ENCODE data around the gene OR4D11.
"Not testable (repeated sequence)": the region's sequence is repeated elsewhere in the genome, so short reads cannot be mapped to it uniquely, and the experiment has no call there.

OR4D11 gene

GRCh38 chr11:59503276-59503675, at the start of gene OR4D11:
TSS of gene OR4D11 (plus strand) at chr11:59503576. CDS start at chr11:59503576, 0 bp downstream.
- DNase-seq (ENCODE audit: low read depth, low spot score) = no peak

GRCh38 chr11:59456661-59457060, 46.7 kb upstream of the OR4D11 start, which contains the start of gene OR4D6:
TSS of gene OR4D6 (plus strand) at chr11:59456961. CDS start at chr11:59456961, 0 bp downstream.
- no peak for DNase-seq (ENCODE audit: low read depth, low spot score)

- DNase-seq (ENCODE audit: low read depth, low spot score) = no peak
These were observed 43.5 kb upstream of the OR4D11 start for GRCh38 chr11:59459916-59460315.

- no peak for DNase-seq (ENCODE audit: low read depth, low spot score)
These were observed 40.2 kb upstream of the OR4D11 start for GRCh38 chr11:59463190-59463641.

- no peak for DNase-seq (ENCODE audit: low read depth, low spot score)
These were observed 30.4 kb upstream of the OR4D11 start, which contains the start of gene OR4D10 for GRCh38 chr11:59473015-59473414. TSS of gene OR4D10 (plus strand) at chr11:59473315. CDS start at chr11:59477430, 4,115 bp downstream.

GRCh38 chr11:59475176-59475575, 28.2 kb upstream of the OR4D11 start:
- no peak for DNase-seq (ENCODE audit: low read depth, low spot score)

GRCh38 chr11:59479906-59480305, 23.5 kb upstream of the OR4D11 start:
- no peak for DNase-seq (ENCODE audit: low read depth, low spot score)

- DNase-seq (ENCODE audit: low read depth, low spot score) = no peak
These were observed 23.0 kb upstream of the OR4D11 start for GRCh38 chr11:59480359-59480758.

- DNase-seq (ENCODE audit: low read depth, low spot score) = no peak
These were observed 1.4 kb upstream of the OR4D11 start for GRCh38 chr11:59501931-59502330.

GRCh38 chr11:59510941-59511589, 7.7 kb downstream of the OR4D11 start, which contains the start of gene OR4D9:
TSS of gene OR4D9 (plus strand) at chr11:59511539. CDS start at chr11:59514913, 3,374 bp downstream.
- no peak for DNase-seq (ENCODE audit: low read depth, low spot score)

GRCh38 chr11:59511675-59512074, 8.3 kb downstream of the OR4D11 start:
- no peak for DNase-seq (ENCODE audit: low read depth, low spot score)

- not testable (repeated sequence) for DNase-seq (ENCODE audit: low read depth, low spot score)
These were observed 16.8 kb downstream of the OR4D11 start for GRCh38 chr11:59520139-59520538.

GRCh38 chr11:59520741-59521140, 17.4 kb downstream of the OR4D11 start:
- no peak for DNase-seq (ENCODE audit: low read depth, low spot score)

GRCh38 chr11:59523541-59523940, 20.2 kb downstream of the OR4D11 start:
- DNase-seq (ENCODE audit: low read depth, low spot score) = no peak

- DNase-seq (ENCODE audit: low read depth, low spot score) = no peak
These were observed 25.3 kb downstream of the OR4D11 start for GRCh38 chr11:59528711-59529110.

GRCh38 chr11:59532620-59533019, 29.2 kb downstream of the OR4D11 start:
- DNase-seq (ENCODE audit: low read depth, low spot score) = no peak

- no peak for DNase-seq (ENCODE audit: low read depth, low spot score)
These were observed 31.3 kb downstream of the OR4D11 start for GRCh38 chr11:59534676-59535075.

GRCh38 chr11:59542142-59542810, 38.9 kb downstream of the OR4D11 start:
- DNase-seq (ENCODE audit: low read depth, low spot score) = no peak

- DNase-seq (ENCODE audit: low read depth, low spot score) = not testable (repeated sequence)
These were observed 40.3 kb downstream of the OR4D11 start for GRCh38 chr11:59543713-59544112.

GRCh38 chr11:59544869-59545178, 41.4 kb downstream of the OR4D11 start:
- DNase-seq (ENCODE audit: low read depth, low spot score) = no peak

GRCh38 chr11:59545179-59546020, 42.0 kb downstream of the OR4D11 start:
- DNase-seq (ENCODE audit: low read depth, low spot score) = no peak
